ENCODE results near the gene BBS12.

GRCh38 chr4:122772311-122772710 is 39.8 kb downstream of the BBS12 start:
- no peak for TF ChIP-seq CTCF (IDR thresholded peaks at IDR 0.05)
- TF ChIP-seq MAX (IDR thresholded peaks at IDR 0.05) = no peak
